RWPE2 (cell line): ENCODE measurements around the gene ROR2.

Source experiments
- ATAC-seq: fragments of 200-7000 bp; cut with Tn5 transposase; 3 replicates; pipeline ENCODE4 v1.9.1; 2021; ENCODE audit warnings: low read depth
- DNase-seq: peaks from one replicate; pipeline ENCODE4 v3.0.0-alpha.2; 2020; ENCODE audit warnings: low spot score
- H3K27ac ChIP-seq: fragments of 450-650 bp; 2 replicates; pipeline ENCODE4 v1.5.1; 2017; ENCODE audit warnings: mild to moderate bottlenecking; ENCODE audit not compliant: poor library complexity, severe bottlenecking
- H3K27me3 ChIP-seq: fragments of 250-450 bp; sonication (Bioruptor Pico); 2 replicates; pipeline ENCODE4 v1.5.1; 2021; ENCODE audit warnings: mild to moderate bottlenecking, moderate library complexity; ENCODE audit not compliant: insufficient read depth, poor library complexity, severe bottlenecking
- H3K36me3 ChIP-seq: fragments of 250-450 bp; sonication (Bioruptor Pico); 2 replicates; pipeline ENCODE4 v1.5.1; 2020; ENCODE audit warnings: low read depth, mild to moderate bottlenecking, moderate library complexity
- H3K4me1 ChIP-seq: fragments of 250-450 bp; sonication (Bioruptor Pico); 2 replicates; pipeline ENCODE4 v1.5.1; 2021; ENCODE audit warnings: mild to moderate bottlenecking, moderate library complexity; ENCODE audit not compliant: insufficient read depth, poor library complexity, severe bottlenecking
- H3K4me3 ChIP-seq: fragments of 250-450 bp; sonication (Bioruptor Pico); 2 replicates; pipeline ENCODE4 v1.5.1; 2021; ENCODE audit warnings: mild to moderate bottlenecking, moderate library complexity; ENCODE audit not compliant: severe bottlenecking
- H3K9me3 ChIP-seq: fragments of 250-450 bp; sonication (Bioruptor Pico); 2 replicates; pipeline ENCODE4 v1.5.1; 2021; ENCODE audit warnings: mild to moderate bottlenecking, moderate library complexity; ENCODE audit not compliant: severe bottlenecking
- CTCF ChIP-seq: fragments of 450-650 bp; IDR thresholded peaks from one replicate; pipeline ENCODE4 v1.5.1; 2017; ENCODE audit warnings: mild to moderate bottlenecking, moderate library complexity; ENCODE audit not compliant: poor library complexity, severe bottlenecking

ROR2 gene

DNA sequence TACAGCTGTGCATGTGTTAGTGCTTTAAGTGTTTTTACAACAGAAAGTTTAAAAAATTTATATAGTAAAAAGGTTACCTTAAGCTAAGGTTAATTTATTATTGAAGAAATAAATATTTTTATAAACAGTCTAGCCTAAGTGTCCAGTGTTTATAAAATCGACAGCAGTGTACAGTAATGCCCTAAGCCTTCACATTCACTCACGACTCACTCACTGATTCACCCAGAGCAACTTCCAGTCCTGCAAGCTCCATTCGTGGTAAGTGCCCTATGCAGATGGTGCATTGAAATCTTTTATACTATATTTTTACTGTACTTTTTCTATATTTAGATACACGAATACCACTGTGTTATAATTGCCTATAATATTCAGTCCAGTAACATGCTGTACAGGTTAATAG, 159.1 kb downstream of the ROR2 start:
- no peak overlapping the region for H3K4me3 ChIP-seq
- no peaks in the 10 kb centered on the region for H3K9me3 ChIP-seq
- ATAC-seq (no peak; the same call in 2 of the 3 replicates), DNase-seq (no peak)
- TF ChIP-seq CTCF = no peak
- no peaks in the 10 kb centered on the region for H3K4me1 ChIP-seq
- no peaks in the 10 kb centered on the region for H3K36me3 ChIP-seq
- H3K27me3 ChIP-seq = no peaks in the 10 kb centered on the region
- H3K27ac ChIP-seq = no peak overlapping the region

GRCh38 chr9:91789941-91790340, 160.1 kb downstream of the ROR2 start:
- H3K4me3 ChIP-seq = no peak overlapping the region
- DNase-seq (no peak), ATAC-seq (no peak)
- H3K9me3 ChIP-seq = no peaks in the 10 kb centered on the region
- H3K27ac ChIP-seq = no peak overlapping the region
- no peaks in the 10 kb centered on the region for H3K36me3 ChIP-seq
- TF ChIP-seq CTCF = no peak
- H3K4me1 ChIP-seq = no peaks in the 10 kb centered on the region
- no peaks in the 10 kb centered on the region for H3K27me3 ChIP-seq

- H3K27me3 ChIP-seq = no peaks in the 10 kb centered on the region
- no peaks in the 10 kb centered on the region for H3K4me1 ChIP-seq
- ATAC-seq (no peak), DNase-seq (no peak)
- no peak overlapping the region for H3K27ac ChIP-seq
- no peaks in the 10 kb centered on the region for H3K36me3 ChIP-seq
- TF ChIP-seq CTCF = no peak
- H3K9me3 ChIP-seq = no peaks in the 10 kb centered on the region
- no peak overlapping the region for H3K4me3 ChIP-seq
Measured at GRCh38 chr9:91787931-91788330, 162.1 kb downstream of the ROR2 start.

- ATAC-seq (no peak), DNase-seq (no peak)
- Histone ChIP-seq H3K36me3 (no peaks in the 10 kb centered on the region), H3K4me1 (no peaks in the 10 kb centered on the region), H3K4me3 (no peak overlapping the region), H3K27me3 (no peaks in the 10 kb centered on the region), H3K9me3 (no peaks in the 10 kb centered on the region), H3K27ac (no peak overlapping the region)
- TF ChIP-seq CTCF = no peak
Measured at GRCh38 chr9:91786132-91786896, 163.7 kb downstream of the ROR2 start.

- no peaks in the 10 kb centered on the region for H3K4me1 ChIP-seq
- no peak overlapping the region for H3K4me3 ChIP-seq
- H3K27me3 ChIP-seq = no peaks in the 10 kb centered on the region
- H3K9me3 ChIP-seq = no peaks in the 10 kb centered on the region
- DNase-seq (no peak), ATAC-seq (no peak)
- H3K27ac ChIP-seq = no peak overlapping the region
- TF ChIP-seq CTCF = no peak
- no peaks in the 10 kb centered on the region for H3K36me3 ChIP-seq
Measured at GRCh38 chr9:91785447-91785842, 164.6 kb downstream of the ROR2 start.
